Liver (tissue), 9 donors: ENCODE measurements around the gene GULP1. TPM values are rescaled to one million over a fixed set of nuclear protein-coding genes. Genes with fewer than 3 reads are reported as not detected.

Experiments
- DNase-seq: peaks from one replicate; pipeline ENCODE4 v3.0.0-alpha.2; 2017; ENCODE audit warnings: low spot score
- H3K27ac ChIP-seq, 2 donors: one replicate each; pipeline ENCODE4 v1.7.0; 2013; ENCODE audit warnings: inconsistent platforms in 2 of 2, low read length in 2 of 2, control low read depth in 1 of 2, low read depth in 1 of 2, mild to moderate bottlenecking in 1 of 2
- H3K27me3 ChIP-seq, 4 donors: one replicate each; pipeline versions ENCODE4 v1.6.1 to v1.7.0; 2013; ENCODE audit warnings: low read length in 3 of 4, inconsistent platforms in 1 of 4, mild to moderate bottlenecking in 1 of 4, moderate library complexity in 1 of 4; ENCODE audit not compliant: control insufficient read depth in 4 of 4, insufficient read depth in 4 of 4
- H3K36me3 ChIP-seq, 4 donors: one replicate each; pipeline versions ENCODE4 v1.6.1 to v1.7.0; 2013; ENCODE audit warnings: low read length in 3 of 4, mild to moderate bottlenecking in 3 of 4, low read depth in 1 of 4, moderate library complexity in 1 of 4; ENCODE audit not compliant: control insufficient read depth in 4 of 4, insufficient read depth in 3 of 4
- H3K4me1 ChIP-seq, 4 donors: one replicate each; pipeline versions ENCODE4 v1.6.1 to v1.7.0; 2013; ENCODE audit warnings: low read length in 3 of 4, mild to moderate bottlenecking in 3 of 4, moderate library complexity in 1 of 4; ENCODE audit not compliant: control insufficient read depth in 4 of 4, insufficient read depth in 4 of 4
- H3K4me3 ChIP-seq, 3 donors: one replicate each; pipeline versions ENCODE4 v1.6.1 to v1.7.0; 2013; ENCODE audit warnings: low read length in 3 of 3, control low read depth in 1 of 3, low read depth in 1 of 3, mild to moderate bottlenecking in 1 of 3
- H3K9ac ChIP-seq, 2 donors: one replicate each; pipeline ENCODE4 v1.7.0; 2013; ENCODE audit warnings: low read length in 2 of 2, mild to moderate bottlenecking in 2 of 2, moderate library complexity in 2 of 2, control low read depth in 1 of 2, low read depth in 1 of 2
- H3K9me3 ChIP-seq, 4 donors: one replicate each; pipeline versions ENCODE4 v1.6.1 to v1.7.0; 2013; ENCODE audit warnings: low read length in 3 of 4; ENCODE audit not compliant: control insufficient read depth in 4 of 4
- CTCF ChIP-seq: fragments of 150-350 bp; IDR thresholded peaks from 2 replicates; pipeline ENCODE4 v1.5.1; 2017; ENCODE audit warnings: improper control_type of control experiment, low read depth, low read length; ENCODE audit not compliant: missing input control
- EGR1 ChIP-seq, 2 donors: IDR thresholded peaks; 2 replicates each; pipeline ENCODE4 v1.6.1; 2016 to 2018; ENCODE audit warnings: antibody characterized with exemption in 2 of 2, low read depth in 2 of 2
- FOXA1 ChIP-seq: IDR thresholded peaks from 2 replicates; pipeline ENCODE4 v1.6.1; 2016; ENCODE audit warnings: antibody characterized with exemption
- FOXA2 ChIP-seq: IDR thresholded peaks from 2 replicates; pipeline ENCODE4 v1.6.1; 2016; ENCODE audit warnings: antibody characterized with exemption
- GABPA ChIP-seq, 2 donors: IDR thresholded peaks in 1 of 2; conservative IDR thresholded peaks in 1 of 2; 2 replicates each; pipeline ENCODE4 v1.6.1; 2016; ENCODE audit warnings: antibody characterized with exemption in 2 of 2, mild to moderate bottlenecking in 1 of 2, moderate library complexity in 1 of 2
- HNF4A ChIP-seq, 2 donors: conservative IDR thresholded peaks; 2 replicates each; pipeline ENCODE4 v1.6.1; 2016; ENCODE audit warnings: antibody characterized with exemption in 2 of 2, mild to moderate bottlenecking in 2 of 2
- HNF4G ChIP-seq: IDR thresholded peaks from 2 replicates; pipeline ENCODE4 v1.6.1; 2016; ENCODE audit warnings: antibody characterized with exemption
- JUND ChIP-seq, 2 donors: IDR thresholded peaks; 2 replicates each; pipeline ENCODE4 v1.6.1; 2016; ENCODE audit warnings: antibody characterized with exemption in 2 of 2
- NR2F2 ChIP-seq: IDR thresholded peaks from 2 replicates; pipeline ENCODE4 v1.6.1; 2016; ENCODE audit warnings: antibody characterized with exemption
- RAD21 ChIP-seq, 2 donors: IDR thresholded peaks; 2 replicates each; pipeline ENCODE4 v1.6.1; 2016; ENCODE audit warnings: antibody characterized with exemption in 2 of 2, mild to moderate bottlenecking in 2 of 2
- RXRA ChIP-seq, 2 donors: IDR thresholded peaks; 2 replicates each; pipeline ENCODE4 v1.6.1; 2017 to 2018; ENCODE audit warnings: antibody characterized with exemption in 2 of 2, mild to moderate bottlenecking in 1 of 2
- SP1 ChIP-seq: IDR thresholded peaks from 2 replicates; pipeline ENCODE4 v1.6.1; 2018; ENCODE audit warnings: antibody characterized with exemption, mild to moderate bottlenecking
- TAF1 ChIP-seq: conservative IDR thresholded peaks from 2 replicates; pipeline ENCODE4 v1.6.1; 2016; ENCODE audit warnings: antibody characterized with exemption, mild to moderate bottlenecking
- YY1 ChIP-seq: IDR thresholded peaks from 2 replicates; pipeline ENCODE4 v1.6.1; 2016; ENCODE audit warnings: antibody characterized with exemption, mild to moderate bottlenecking
- WGBS: extraction: QIAGEN DNeasy Blood & Tissue Kit; methylation state at CpG from one replicate; pipeline ENCODE4 v1.1.7; 2013; 5-methylcytosine and 5-hydroxymethylcytosine counted together
- polyA plus RNA-seq, 2 donors: library from polyadenylated mRNA; stranded (reverse) in 1 of 2; unstranded in 1 of 2; fragments of 200-250 nt in 1 of 2; fragments of >200 nt in 1 of 2; fragmentation: Nextera tagmentation in 1 of 2; extraction: Ambion mirVana in 1 of 2; gene quantifications; one replicate each; pipeline versions ENCODE4 v1.2.1 to v1.2.3, GENCODE V29; 2013 to 2015
- total RNA-seq, 2 donors: library from RNA; depleted of rRNA; stranded (reverse); fragments of >200 nt; gene quantifications; one replicate each; pipeline ENCODE4 v1.2.3, GENCODE V29; 2014
- TF ChIP-seq, protein P1 (sequence below): IDR thresholded peaks from 2 replicates; pipeline ENCODE4 v1.6.1; 2016; ENCODE audit warnings: antibody characterized with exemption
- TF ChIP-seq, protein P2 (sequence below): IDR thresholded peaks from 2 replicates; pipeline ENCODE4 v1.6.1; 2016; ENCODE audit warnings: antibody characterized with exemption, mild to moderate bottlenecking
- TF ChIP-seq, protein P3 (sequence below): IDR thresholded peaks from 2 replicates; pipeline ENCODE4 v1.6.1; 2016; ENCODE audit warnings: antibody characterized with exemption
- donor health status: healthy.
- donor health status: healthy.
- donor health status: healthy.
- donor health status: healthy.
- donor health status: healthy.

GULP1 gene
- total and polyA plus RNA-seq, 4 donors: 0.53 to 6.9 (median 0.89) TPM

DNA sequence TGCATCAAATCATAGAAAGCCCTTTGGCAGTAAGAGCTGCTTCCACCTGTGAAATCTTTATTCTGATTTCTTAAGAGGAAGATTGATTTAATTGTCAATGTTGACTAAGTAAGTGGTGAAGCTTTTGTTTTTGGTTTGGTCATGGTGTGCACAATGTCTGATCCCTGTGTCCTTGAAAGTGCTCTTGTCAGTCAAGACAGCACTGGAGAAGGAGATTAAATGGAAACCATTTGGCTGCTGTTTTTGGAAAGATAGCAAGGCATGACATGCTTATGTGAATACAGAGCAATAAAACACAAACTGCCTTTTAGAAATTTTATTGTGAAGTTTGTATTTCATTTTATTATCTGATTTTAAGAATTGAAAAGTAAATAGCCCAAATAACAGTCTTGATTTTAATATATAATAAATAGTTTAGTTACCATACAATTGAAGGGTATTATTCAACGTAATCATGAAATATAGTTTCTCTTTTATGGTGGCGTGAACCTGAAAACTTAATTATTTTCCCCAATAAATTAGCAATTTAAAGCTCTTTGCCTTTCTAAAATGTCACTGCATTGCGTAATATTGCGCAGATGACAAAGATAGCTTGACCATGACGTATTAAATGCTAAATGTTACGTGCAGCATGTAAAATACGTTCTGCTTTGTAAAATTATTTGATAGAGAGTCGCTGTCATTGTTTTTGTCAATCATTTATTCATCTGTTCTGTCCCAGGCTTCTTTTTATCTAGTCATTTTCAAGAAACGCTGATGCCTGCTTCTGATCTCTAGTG, 69.0 kb downstream of the GULP1 start:
- WGBS: 85% methylated on average over 9 of the region's 9 CpGs
- Histone ChIP-seq H3K4me1 (no peaks in the 10 kb centered on the region), H3K9me3 (no peaks in the 10 kb centered on the region), H3K27me3 (peaks cover 0 to 2% (median 0%) of the 10 kb centered on the region in 4 donors), H3K9ac (no peak overlapping the region), H3K36me3 (no peaks in the 10 kb centered on the region), H3K4me3 (no peak overlapping the region), H3K27ac (no peak overlapping the region)
- DNase-seq: no peak
- TF ChIP-seq HNF4G (no peak), RAD21 (IDR thresholded peaks at IDR 0.05) (no peak)

GRCh38 chr2:188364033-188364630, 72.5 kb downstream of the GULP1 start:
- Histone ChIP-seq H3K36me3 (no peaks in the 10 kb centered on the region), H3K27ac (no peak overlapping the region), H3K27me3 (peaks cover 0 to 2% (median 0%) of the 10 kb centered on the region in 4 donors), H3K4me1 (no peaks in the 10 kb centered on the region), H3K9ac (no peak overlapping the region), H3K4me3 (no peak overlapping the region), H3K9me3 (no peaks in the 10 kb centered on the region)
- TF ChIP-seq, protein P1, sequence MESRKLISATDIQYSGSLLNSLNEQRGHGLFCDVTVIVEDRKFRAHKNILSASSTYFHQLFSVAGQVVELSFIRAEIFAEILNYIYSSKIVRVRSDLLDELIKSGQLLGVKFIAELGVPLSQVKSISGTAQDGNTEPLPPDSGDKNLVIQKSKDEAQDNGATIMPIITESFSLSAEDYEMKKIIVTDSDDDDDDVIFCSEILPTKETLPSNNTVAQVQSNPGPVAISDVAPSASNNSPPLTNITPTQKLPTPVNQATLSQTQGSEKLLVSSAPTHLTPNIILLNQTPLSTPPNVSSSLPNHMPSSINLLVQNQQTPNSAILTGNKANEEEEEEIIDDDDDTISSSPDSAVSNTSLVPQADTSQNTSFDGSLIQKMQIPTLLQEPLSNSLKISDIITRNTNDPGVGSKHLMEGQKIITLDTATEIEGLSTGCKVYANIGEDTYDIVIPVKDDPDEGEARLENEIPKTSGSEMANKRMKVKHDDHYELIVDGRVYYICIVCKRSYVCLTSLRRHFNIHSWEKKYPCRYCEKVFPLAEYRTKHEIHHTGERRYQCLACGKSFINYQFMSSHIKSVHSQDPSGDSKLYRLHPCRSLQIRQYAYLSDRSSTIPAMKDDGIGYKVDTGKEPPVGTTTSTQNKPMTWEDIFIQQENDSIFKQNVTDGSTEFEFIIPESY: no peak
- TF ChIP-seq TAF1: no peak
- TF ChIP-seq JUND (IDR thresholded peaks at IDR 0.05): no peak
- TF ChIP-seq RXRA (IDR thresholded peaks at IDR 0.05): no peak
- no peak for DNase-seq
- WGBS: 59% methylated on average over 4 of the region's 4 CpGs

- Histone ChIP-seq H3K27ac (no peak overlapping the region), H3K36me3 (no peaks in the 10 kb centered on the region), H3K9me3 (no peaks in the 10 kb centered on the region), H3K4me3 (no peak overlapping the region), H3K9ac (no peak overlapping the region), H3K4me1 (no peaks in the 10 kb centered on the region), H3K27me3 (peaks cover 0 to 2% (median 0%) of the 10 kb centered on the region in 4 donors)
- no peak for DNase-seq
- no peak for TF ChIP-seq HNF4G
- no peak for TF ChIP-seq CTCF
- TF ChIP-seq RAD21 (IDR thresholded peaks at IDR 0.05): no peak
- TF ChIP-seq NR2F2: no peak
- TF ChIP-seq, protein P2, sequence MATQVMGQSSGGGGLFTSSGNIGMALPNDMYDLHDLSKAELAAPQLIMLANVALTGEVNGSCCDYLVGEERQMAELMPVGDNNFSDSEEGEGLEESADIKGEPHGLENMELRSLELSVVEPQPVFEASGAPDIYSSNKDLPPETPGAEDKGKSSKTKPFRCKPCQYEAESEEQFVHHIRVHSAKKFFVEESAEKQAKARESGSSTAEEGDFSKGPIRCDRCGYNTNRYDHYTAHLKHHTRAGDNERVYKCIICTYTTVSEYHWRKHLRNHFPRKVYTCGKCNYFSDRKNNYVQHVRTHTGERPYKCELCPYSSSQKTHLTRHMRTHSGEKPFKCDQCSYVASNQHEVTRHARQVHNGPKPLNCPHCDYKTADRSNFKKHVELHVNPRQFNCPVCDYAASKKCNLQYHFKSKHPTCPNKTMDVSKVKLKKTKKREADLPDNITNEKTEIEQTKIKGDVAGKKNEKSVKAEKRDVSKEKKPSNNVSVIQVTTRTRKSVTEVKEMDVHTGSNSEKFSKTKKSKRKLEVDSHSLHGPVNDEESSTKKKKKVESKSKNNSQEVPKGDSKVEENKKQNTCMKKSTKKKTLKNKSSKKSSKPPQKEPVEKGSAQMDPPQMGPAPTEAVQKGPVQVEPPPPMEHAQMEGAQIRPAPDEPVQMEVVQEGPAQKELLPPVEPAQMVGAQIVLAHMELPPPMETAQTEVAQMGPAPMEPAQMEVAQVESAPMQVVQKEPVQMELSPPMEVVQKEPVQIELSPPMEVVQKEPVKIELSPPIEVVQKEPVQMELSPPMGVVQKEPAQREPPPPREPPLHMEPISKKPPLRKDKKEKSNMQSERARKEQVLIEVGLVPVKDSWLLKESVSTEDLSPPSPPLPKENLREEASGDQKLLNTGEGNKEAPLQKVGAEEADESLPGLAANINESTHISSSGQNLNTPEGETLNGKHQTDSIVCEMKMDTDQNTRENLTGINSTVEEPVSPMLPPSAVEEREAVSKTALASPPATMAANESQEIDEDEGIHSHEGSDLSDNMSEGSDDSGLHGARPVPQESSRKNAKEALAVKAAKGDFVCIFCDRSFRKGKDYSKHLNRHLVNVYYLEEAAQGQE: no peak
- no peak for TF ChIP-seq EGR1 (IDR thresholded peaks at IDR 0.05; ENCODE audit: low read depth in 2 of 2)
- TF ChIP-seq RXRA (IDR thresholded peaks at IDR 0.05): no peak
- TF ChIP-seq SP1: no peak
- TF ChIP-seq JUND (IDR thresholded peaks at IDR 0.05): no peak
- no peak for TF ChIP-seq TAF1
- TF ChIP-seq, protein P3, sequence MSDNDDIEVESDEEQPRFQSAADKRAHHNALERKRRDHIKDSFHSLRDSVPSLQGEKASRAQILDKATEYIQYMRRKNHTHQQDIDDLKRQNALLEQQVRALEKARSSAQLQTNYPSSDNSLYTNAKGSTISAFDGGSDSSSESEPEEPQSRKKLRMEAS: no peak
- no peak for TF ChIP-seq GABPA (IDR thresholded peaks at IDR 0.05 in 1 of 2, conservative IDR thresholded peaks at IDR 0.05 in 1 of 2)
- TF ChIP-seq YY1: no peak
- no peak for TF ChIP-seq HNF4A (conservative IDR thresholded peaks at IDR 0.05)
- TF ChIP-seq FOXA2: no peak
- no peak for TF ChIP-seq FOXA1
These were observed 73.5 kb downstream of the GULP1 start for GRCh38 chr2:188365058-188365641.
